HG03342 (cell line): ENCODE measurements around the gene RO60.
A peak's percentile ranks its signal among the peaks of the same experiment; 100 is the strongest.

Experiments used
- ATAC-seq: cut with Tn5 transposase; IDR thresholded peaks from one replicate; pipeline ENCODE4 v1.9.1; 2021; ENCODE audit warnings: mild to moderate bottlenecking, moderate library complexity; ENCODE audit not compliant: unreplicated experiment

The RO60 gene

DNA sequence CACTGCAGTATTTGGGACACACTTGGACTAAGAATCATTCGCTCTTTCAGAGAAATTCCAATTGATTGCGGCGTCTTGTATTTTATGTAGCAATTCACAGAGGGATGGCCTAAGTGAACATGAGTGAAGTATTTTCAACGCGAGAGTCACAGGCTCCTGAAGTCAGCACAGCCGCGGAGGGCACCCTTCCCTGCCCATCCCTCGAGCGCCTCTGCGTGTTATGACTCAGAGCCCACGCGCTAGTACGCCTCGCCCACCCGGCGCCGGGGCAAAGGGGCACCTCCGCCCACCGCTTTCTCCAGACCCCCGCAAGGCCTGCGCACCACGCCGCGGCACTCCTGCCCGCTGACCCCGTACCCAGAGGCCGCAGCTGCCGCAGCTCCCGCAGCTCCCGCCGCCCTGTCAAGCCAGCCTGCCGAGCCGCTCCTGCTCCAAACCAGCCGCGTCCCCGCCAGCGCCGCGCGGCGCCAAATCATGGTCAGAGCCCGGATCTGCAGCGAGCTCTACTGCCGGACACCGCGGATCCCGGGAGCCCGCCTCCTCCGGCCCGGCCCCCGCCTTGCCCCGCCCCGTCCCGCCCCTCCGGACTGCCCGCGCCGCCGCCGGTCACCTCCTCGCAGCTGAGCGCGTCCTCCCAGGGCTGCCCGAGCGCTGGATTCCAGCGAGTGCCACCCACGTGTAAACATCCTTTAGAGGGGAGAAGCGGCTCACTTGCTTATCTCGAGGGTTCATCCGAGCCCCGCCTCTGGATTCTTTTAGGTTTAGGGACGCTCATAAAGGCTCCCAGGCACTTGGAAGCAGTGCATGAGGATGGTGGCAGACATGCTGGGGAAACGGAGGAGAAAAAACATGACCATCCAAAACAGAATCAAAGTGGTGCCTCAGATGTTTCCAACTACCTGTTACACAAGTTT, 45.8 kb downstream of the RO60 start, which contains the start of gene GLRX2:
Gene GLRX2, minus strand, starts transcription at position 508 of the 914 bp plus-strand sequence. Its CDS starts 32 bp downstream, at position 476.
- ATAC-seq, result peak; percentile 90

DNA sequence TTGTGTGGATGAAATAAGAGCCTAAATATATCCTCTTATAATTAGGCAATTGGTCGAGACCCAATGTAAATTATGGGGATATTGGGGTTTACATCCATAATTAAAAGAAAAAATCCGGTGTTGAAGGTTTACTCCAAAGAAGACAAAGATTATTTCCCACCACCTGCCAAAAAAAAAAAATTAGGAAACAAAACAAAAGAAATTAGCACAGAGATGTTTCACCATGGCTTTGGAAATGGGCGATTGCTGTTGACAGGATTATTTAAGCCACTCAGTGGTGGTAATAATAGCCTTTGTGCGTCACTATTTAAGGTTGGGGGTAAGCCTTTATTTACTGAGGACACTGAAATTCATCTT, 46.4 kb downstream of the RO60 start:
- no peak for ATAC-seq

DNA sequence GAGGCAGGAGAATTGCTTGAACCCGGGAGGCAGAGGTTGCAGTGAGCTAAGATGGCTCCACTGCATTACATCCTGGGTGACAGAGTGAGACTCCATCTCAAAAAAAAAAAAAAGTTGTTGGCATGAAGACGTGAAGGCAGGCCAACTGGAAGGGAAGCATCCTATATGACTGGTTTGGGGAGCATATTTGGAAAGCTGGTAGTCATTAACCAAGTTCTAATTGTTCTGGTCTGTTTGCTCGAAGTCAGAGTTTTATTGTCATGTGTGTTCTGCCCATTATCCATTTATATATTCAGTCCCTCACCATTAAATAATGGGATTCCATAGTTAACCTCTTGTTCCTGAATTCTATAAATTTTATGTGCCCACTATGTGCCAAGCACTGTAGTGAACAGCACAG, 49.1 kb downstream of the RO60 start:
- no peak for ATAC-seq
